Measurements from ENCODE around the gene RALA.
"Not testable (repeated sequence)": the region's sequence is repeated elsewhere in the genome, so short reads cannot be mapped to it uniquely, and the experiment has no call there.

Gene RALA

GRCh38 chr7:39727231-39728012, 104.0 kb downstream of the RALA start:
- DNase-seq (ENCODE audit: low spot score), result no peak

- peak; percentile 98 for DNase-seq (ENCODE audit: low spot score)
Observed at GRCh38 chr7:39732837-39733804, 109.7 kb downstream of the RALA start.

- no peak for DNase-seq (ENCODE audit: low spot score)
Observed at GRCh38 chr7:39733881-39734632, 110.7 kb downstream of the RALA start.

DNA sequence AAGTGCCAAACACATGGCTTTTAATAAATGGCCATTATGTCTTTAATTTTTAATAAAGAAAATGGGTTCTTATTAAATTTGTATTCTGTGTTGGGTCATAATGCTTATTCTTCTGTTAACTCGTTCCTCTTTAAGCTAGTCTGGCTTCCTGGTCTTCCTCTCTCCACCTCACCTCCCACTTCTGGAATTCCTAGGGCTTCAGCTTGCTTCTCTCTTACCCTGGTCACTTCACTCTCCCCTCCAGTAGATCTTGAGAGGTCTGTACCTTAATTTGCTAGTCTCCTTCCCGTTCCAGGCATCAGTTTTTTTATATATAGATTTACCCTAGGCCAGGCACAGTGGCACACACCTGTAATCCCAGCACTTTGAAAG, 111.2 kb downstream of the RALA start:
- DNase-seq (ENCODE audit: low spot score), result no peak

GRCh38 chr7:39735903-39736302, 112.5 kb downstream of the RALA start:
- peak; percentile 35 for DNase-seq (ENCODE audit: low spot score)

- DNase-seq (ENCODE audit: low spot score), result no peak
Observed at GRCh38 chr7:39741942-39742623, 118.7 kb downstream of the RALA start.

GRCh38 chr7:39744620-39745019, 121.2 kb downstream of the RALA start:
- DNase-seq (ENCODE audit: low spot score), result no peak

- no peak for DNase-seq (ENCODE audit: low spot score)
Observed at GRCh38 chr7:39745320-39745719, 121.9 kb downstream of the RALA start.

GRCh38 chr7:39746103-39746819, 122.9 kb downstream of the RALA start:
- peak; percentile 80 for DNase-seq (ENCODE audit: low spot score)

DNA sequence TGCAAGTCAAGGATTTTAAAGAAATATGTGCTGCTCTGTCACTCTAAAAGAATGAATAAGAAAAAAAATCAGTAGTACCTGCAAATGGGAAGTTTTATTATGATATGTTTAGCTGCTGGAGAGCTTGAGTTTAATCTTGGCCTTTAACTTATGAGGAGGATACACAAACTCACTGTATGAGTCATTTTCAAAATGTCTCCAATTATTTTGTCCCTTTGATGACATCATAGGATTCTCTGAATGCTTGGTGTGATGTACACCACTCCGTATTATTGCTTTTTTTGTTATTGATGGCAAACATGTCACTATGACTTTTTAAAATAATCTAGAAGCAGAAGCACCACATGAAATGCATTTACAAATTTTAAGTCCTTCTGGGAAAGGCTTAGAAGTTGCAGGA, 125.8 kb downstream of the RALA start:
- DNase-seq (ENCODE audit: low spot score), result no peak

- DNase-seq (ENCODE audit: low spot score), result no peak
Observed at GRCh38 chr7:39749717-39750116, 126.3 kb downstream of the RALA start.

DNA sequence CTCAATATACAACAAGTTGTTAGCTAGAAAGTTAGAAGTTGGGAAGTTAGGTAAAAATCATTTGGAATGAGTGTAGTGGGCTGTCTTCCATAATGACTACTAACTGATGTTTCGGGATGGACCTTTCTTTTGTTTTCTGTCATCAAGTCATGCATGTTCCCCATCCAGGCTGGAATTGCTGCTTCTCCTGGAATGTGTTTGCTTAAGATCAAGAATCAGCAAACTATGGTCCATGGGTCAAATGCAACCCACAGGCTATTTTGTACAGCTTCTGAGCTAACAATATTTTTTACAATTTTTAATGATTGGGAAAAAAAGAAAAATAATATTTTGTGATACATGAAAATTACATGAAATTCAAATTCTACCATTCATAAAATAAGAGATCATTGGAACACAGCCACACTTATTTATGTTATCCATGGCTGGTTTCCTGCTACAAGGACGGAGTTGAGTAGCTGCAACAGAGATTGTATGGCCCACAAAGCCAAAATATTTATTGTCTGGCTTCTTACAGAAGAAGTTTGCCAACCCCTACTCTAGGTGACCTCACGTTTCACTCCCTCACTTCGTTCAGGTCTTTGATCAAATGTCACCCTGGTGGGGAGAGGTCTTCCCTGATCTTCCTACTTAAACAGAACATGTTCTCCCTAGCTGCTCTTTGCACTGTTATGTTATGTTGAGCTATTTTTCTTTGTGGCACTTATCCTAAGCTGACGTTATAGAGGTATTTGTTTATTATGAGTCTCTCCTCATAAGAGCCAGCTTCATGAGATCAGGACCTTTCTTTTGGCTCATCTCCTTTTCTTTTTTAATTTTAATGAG, 127.1 kb downstream of the RALA start:
- DNase-seq (ENCODE audit: low spot score), result no peak

DNA sequence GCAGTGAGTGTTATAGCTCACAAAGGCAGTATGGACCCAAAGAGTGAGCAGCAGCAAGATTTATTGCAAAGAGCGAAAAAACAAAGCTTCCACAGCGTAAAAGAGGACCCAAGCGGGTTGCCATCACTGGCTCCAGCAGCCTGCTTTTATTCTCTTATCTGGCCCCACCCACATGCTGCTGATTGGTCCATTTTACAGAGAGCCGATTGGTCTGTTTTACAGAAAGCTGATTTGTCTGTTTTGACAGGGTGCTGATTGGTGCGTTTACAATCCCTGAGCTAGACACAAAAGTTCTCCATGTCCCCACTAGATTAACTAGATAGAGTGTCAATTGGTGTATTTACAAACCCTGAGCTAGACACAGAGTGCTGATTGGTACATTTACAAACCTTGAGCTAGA, 129.9 kb downstream of the RALA start:
- DNase-seq (ENCODE audit: low spot score), result not testable (repeated sequence)

DNA sequence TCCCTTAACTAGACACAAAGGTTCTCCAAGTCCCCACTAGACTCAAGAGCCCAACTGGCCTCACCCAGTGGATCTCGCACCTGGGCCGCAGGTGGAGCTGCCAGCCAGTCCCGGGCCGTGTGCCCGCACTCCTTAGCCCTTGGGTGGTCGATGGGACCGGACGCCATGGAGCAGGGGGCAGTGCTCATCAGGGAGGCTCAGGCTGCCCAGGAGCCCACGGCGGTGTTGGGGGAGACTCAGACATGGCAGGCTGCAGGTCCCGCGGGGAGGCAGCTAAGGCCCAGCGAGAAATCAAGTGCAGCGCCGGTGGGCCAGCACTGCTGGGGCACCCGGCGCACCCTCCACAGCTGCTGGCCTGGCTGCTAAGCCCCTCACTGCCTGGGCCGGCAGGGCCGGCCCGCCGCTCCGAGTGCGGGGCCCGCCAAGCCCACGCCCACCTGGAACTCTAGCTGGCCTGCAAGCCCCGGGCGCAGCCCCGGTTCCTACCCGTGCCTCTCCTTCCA, 130.5 kb downstream of the RALA start:
- no peak for DNase-seq (ENCODE audit: low spot score)

- DNase-seq (ENCODE audit: low spot score), result no peak
Observed at GRCh38 chr7:39754326-39755120, 131.2 kb downstream of the RALA start.

DNA sequence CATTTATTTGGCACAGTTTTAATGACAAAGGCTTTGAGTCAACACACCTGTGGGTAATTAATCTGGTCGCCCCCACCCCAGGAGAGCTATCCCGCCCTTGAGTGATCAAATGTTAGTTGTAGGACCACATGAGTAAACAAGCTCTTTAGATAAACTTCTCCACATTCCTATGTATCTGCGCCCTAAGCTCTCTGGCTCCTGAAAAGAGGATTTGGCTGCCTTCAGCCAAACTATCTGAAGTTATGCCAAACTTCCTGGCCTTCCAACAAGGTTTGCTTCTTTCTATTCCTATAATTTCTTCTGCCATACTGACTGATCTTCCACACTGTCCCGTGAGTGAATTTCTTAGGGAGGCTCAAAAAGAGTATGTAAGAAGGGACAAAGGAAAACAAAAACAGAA, 134.2 kb downstream of the RALA start:
- no peak for DNase-seq (ENCODE audit: low spot score)

All from SK-N-DZ (cell line).